ENCODE data around the gene BSND.

The BSND gene

DNA sequence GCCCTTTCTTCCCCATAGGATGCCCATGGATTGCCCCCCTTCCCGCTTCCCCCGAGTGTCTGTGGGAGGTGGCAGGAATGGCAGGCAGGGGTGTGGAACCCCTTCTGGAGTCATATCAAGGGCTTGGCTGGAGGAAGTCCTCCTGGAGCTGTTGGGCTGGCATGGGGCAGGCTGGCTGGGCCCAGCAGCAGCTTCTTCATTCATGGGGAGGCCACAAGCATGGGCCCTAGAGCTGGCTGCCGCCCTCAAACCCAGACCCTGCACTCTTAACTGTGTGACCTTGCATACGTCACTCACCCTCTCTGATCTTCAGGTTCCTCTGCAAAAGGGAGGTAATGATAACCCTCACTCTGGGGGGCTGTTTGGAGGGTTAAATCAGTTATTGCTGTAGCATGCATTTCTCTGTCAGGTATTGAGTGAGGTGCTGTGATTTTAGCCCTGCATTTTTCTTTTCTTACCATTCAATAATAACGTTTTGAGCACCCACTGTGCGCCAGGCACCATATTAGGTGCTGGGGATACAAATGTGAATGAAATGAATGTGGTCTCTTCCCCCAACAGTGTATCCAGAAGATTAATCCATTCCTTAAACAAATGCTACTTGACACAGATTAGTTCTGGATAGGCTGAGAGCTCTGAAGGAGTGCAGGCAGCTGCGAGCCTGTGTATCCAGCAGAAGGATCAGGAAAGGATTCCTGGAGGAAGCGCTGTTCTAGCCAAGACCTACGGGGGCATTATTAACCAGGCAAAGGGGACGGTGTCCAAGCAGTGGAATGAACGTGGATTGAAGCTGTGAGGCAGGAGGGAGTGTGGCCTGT lies 49.9 kb downstream of the BSND start:
- DNase-seq (ENCODE audit: low spot score), result no peak

DNA sequence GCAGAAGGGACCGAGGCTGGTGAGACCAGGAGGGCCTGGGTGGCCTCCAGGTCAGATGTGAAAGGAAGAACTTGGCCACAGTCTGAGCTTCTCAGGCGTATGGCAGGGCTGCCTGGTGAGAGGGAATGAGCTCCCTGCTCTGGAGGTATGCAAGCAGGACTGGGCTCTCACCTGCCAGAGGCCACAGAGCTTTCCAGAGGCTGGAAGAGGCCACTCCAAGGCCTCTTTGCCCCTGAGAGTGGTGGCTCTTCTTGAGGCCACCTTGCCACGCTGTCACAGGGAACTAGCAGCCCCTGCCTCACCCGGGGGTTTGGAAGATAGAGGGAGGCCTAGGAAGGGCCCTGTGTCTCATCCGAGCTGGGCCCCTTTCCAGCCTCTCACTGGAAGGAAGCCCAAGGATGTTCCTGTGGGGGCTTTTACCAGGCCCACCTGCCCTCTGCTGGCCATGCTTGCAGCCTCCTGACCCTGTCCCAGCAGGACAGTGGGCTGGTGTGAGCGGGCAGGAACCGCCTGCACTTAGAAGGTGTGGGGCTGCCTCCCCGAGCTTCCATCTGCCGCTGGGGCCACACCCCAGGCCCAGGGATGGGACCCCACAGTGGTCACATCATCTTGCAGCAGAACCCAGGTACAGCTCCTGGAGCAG lies 50.7 kb downstream of the BSND start:
- no peak for DNase-seq (ENCODE audit: low spot score)

DNA sequence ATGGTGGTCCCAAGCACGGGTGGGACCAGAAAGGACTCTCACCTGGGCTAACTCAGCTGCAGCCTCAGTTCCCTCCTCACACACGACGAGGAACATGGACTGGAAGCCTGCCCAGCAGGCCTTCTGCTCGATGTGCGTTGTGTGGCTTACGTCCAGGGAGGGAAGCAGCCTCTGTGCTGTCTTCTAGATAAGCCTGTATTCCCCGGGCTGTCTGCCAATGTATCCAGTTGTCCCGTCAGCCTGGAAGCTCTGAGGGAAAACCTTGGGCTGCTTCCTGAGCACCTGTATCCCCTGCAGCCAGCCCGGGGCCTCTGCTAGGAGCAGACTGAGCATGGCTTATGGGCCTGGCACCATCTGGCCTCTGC lies 51.2 kb downstream of the BSND start:
- DNase-seq (ENCODE audit: low spot score), result no peak

DNA sequence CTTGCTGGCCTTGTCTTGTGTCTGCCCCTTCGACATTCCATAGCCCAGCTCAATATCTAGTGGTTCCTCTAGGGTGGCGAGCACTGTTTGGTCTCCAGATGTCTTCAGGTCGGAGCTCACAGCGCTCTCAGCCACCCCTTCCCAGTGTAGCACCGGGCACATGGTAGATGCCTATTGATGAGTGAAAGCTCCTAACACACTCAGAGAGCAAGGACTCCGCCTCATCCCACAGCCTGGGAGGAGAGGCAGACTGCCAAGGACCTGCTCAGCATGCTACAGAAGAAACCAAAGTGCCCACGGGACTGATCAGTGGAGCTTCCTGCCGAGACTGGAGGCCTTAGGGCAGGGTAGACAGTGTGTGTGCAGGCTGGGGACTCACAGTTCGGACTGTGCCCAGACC lies 51.5 kb downstream of the BSND start:
- DNase-seq (ENCODE audit: low spot score), result no peak

DNA sequence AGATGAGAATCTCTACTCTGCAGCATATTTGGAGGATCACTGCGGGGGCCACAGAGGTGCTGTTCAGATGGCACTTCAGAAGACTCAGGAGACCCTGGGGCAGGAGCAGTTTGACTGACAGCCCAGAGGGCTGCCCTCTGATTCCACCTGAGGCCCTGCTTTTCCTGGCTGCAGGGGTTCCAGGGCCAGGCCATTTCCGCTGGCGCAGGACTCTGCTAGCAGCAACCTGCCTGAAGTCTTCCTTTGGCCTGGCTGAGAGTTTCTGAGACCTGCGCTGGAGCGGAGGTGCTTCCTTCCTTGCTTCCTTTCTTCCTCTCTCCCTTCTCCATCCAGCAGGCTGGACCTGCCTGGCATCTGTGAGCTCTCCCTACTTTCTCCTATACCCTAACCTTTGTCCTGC lies 52.4 kb downstream of the BSND start:
- DNase-seq (ENCODE audit: low spot score), result no peak

DNA sequence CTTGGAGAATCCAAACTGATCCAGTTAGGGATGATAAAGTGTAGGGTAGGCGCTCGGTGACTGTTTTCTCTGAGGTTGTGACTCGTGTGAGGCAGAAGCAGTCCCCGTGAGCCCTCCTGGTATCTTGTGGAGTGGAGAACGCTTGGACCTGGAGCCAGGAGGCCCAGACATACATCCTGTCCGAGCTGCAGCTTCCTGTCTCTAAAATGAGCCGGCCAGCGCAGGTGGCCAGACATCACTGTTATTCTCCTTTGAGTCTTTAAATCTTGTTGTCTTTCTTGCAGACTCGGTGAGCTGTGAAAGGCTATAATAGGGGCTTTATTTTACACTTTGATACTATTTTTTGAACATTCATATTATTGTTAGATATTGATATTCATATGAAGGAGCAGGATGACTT lies 52.9 kb downstream of the BSND start:
- DNase-seq (ENCODE audit: low spot score), result no peak

DNA sequence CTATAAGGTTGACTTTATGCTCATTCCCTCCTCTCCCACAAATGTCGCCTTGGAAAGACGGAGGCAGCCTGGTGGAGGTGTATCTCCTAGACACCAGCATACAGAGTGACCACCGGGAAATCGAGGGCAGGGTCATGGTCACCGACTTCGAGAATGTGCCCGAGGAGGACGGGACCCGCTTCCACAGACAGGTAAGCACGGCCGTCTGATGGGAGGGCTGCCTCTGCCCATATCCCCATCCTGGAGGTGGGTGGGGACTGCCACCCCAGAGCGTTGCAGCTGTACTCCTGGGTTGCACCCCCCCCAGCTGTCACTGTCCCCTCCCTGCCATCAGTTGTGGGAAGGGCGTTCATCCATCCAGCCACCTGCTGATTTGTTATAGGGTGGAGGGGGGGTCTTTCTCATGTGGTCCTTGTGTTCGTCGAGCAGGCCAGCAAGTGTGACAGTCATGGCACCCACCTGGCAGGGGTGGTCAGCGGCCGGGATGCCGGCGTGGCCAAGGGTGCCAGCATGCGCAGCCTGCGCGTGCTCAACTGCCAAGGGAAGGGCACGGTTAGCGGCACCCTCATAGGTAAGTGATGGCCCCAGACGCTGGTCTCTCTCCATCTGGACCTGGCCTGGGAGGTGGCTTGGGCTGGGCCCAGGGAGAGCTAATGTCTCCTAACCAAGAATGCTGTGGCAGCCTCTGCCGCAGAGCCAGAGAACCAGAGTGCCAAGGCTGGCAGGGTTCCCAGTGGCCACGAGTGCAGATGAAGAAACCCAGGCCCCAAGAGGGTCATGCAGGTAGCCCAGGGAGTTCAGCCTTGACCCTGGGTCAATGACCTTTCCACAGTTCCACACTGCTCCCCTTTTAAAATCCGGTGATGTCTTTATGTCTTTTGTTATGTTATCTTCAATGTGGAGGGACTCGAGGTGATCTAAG lies 53.7 kb downstream of the BSND start:
- no peak for DNase-seq (ENCODE audit: low spot score)

DNA sequence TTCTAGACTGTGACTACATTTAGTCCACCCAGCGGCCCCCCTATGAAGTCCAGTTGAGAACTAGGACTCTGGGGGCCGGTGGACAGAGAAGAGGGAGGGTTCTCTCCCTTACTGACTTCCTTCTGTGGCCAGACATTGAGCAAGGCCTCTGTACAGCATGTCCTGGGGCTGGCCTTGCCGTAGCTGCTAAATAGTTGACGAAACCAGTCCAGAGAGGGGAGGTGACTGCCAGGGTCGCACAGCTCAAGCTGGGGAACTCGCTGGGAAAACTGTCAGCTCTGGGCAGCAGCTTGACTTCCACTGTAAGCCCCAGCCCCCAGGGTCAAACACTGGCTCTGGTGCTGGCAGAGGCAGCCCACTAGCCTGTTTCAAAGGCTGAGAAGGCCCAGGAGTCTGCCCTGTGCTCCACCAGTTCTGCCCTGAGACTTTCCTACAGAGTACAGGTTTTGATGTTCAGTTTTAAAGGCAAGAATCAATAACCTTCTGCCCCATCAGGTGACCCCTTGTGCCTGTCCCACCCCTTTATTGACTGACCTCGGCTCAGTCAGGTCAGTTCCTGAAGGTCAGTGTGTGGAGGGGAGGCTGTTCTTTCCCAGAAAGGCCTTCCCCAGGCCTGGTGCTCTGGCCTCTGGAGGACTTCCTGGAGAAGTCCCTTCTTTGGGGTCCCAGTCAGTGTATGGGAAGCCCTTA lies 54.7 kb downstream of the BSND start:
- no peak for DNase-seq (ENCODE audit: low spot score)

DNA sequence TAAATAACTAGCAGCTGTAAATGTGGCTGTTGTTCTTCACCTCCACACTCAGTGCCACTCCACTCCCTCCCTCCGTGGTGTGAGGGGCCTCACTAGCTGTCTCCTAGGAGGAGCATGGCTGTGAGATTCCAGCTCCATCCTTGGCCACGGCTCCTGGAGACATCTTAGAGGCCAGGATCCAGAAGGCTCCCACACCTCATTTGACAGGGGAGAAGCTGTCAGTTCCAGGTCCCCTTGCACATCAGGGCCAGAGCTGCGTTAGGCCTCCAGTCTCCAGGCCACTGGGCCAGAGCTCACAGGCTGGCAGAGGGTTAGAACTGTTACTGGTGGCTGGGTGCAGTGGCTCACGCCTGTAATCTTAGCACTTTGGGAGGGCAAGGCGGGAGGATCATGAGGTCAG lies 55.7 kb downstream of the BSND start:
- DNase-seq (ENCODE audit: low spot score), result no peak

DNA sequence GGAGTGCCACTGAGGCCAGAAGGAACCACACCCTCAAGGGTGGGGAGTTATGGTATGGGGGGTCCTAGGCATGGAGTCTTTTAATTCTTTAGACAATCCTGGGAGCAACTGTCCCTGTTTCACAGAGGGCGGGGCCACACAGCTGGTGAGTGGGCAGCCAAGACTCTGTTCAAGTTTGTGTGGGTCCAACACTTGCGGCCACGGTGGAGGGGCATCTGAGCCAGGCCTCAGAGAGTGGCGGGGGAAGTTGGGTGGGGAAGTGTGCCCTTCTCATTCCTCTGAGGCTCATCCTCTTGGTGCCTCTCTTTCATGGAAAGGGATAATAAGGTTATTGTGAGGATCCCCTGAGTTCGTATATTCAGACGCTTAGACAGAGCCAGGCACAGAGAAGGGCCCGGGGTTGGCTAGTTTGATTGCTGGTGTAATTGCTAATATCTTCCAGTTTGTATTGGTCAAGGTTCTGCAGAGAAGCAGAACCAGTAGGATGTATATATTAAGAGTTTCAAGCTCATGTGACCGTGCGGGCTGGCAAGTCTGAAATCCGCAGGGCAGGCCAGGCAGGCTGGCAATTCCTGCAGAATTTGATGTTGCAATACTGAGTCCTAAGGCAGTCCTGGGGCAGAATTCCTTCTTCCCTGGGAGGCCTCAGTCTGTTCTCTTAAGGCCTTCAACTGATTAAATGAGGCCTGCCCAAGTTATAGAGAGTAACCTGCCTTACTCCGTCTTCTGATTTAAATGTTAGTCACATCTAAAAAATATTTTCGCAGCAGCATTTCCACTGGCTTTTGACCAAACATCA lies 56.5 kb downstream of the BSND start:
- no peak for DNase-seq (ENCODE audit: low spot score)

DNA sequence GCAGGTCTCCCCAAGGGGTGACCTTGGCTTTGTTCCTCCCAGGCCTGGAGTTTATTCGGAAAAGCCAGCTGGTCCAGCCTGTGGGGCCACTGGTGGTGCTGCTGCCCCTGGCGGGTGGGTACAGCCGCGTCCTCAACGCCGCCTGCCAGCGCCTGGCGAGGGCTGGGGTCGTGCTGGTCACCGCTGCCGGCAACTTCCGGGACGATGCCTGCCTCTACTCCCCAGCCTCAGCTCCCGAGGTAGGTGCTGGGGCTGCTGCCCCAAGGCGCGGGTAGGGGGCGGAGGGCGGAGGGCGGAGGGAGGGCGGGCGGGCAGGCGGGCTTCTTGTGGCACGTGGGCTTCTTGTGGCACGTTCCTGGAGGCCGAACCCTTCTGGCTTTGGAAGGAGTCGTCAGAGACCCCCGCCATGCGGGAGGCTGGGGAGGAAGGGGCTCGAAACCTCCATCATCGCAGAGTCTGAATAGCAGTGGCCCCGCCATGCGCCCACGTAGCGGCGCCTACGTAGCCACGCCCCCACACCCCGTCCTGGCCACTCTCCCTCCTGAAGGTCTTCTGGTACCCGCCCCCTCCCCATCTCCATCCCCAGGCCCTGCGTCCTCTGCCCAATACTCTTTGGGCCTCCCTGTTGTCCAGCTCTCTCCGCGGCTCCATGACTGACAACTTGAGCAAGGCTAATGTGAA lies 57.4 kb downstream of the BSND start:
- no peak for DNase-seq (ENCODE audit: low spot score)

DNA sequence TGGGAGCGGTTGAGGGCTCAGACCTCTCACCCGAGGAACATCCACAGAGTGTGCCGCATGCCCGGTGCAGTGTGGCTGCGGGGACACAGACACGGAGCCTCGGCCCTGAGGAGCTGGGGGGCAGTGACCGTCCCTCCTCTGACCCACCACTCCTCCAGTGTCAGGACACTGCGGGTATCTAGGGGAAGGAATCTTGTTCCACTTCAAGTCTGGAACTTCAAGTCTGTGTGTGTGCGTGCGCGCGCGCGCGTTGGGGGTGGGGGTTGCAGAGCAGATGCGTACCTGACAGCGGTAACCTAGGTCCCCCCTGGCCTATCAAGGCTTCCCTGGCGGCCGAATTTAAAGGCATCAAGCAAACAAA lies 57.9 kb downstream of the BSND start:
- DNase-seq (ENCODE audit: low spot score), result no peak

DNA sequence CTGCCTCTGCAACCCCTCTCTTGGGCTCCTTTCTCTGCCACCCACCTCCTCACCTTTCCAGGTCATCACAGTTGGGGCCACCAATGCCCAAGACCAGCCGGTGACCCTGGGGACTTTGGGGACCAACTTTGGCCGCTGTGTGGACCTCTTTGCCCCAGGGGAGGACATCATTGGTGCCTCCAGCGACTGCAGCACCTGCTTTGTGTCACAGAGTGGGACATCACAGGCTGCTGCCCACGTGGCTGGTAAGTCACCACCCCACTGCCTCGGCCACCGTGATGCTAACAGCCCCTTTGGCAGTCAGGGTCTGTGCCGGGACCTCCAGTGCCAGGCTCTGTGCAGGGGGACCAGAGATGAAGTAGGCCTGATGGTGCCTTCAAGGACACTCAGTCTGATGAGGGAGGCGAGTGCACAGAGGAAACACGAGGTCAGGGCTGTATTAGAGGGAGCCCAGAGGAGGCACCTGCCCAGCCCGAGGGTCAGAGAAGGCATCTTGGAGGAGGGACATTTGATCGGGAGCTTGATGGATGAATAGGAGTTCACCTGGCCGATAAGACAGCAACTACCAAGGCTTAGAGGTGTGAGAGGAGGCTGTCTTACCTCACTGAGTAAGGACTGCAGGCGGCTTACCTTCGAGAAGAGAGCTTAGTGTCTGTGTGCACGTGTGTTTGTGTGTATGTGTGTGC lies 58.7 kb downstream of the BSND start:
- DNase-seq (ENCODE audit: low spot score), result no peak

DNA sequence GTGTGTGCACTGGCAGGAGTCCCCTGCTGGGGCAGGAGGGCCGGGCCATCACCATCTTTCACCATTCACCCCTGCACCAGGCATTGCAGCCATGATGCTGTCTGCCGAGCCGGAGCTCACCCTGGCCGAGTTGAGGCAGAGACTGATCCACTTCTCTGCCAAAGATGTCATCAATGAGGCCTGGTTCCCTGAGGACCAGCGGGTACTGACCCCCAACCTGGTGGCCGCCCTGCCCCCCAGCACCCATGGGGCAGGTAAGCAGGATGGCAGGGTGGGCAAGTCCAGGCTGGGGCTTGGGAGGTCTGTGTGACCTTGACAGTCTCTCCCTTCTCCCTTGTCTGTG lies 59.2 kb downstream of the BSND start:
- DNase-seq (ENCODE audit: low spot score), result no peak

DNA sequence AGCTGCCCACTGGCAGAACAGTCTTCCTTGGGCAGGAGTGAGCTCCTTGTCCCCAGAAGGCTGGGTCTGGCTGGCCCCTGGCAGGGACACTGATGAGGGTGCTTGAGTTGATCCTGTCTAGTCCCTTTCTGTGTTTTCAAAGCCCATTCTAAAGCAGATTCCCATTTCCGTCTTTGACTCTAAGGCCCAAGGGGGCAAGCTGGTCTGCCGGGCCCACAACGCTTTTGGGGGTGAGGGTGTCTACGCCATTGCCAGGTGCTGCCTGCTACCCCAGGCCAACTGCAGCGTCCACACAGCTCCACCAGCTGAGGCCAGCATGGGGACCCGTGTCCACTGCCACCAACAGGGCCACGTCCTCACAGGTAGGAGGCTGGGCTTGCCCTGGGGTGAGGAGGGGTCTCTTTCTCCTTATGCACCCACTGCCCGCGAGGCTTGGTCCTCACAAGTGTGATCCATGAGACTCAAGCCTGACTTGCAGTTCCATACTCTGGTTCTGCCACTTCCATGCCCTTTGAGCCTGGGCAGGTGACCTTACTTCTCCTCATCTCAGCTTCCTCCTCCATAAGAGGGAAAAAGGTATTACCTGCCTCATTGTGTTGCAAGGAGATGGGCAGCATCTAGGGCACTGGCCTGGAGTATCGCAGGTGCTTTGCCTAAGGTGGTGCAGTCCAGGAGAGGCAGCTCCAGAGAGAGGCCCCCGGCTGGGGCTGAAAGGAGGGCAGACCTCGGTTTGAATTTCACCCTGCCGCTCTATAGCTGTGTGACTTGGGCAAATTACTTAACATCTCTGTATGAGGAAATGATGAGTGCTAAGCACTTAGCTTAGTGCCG lies 60.8 kb downstream of the BSND start:
- no peak for DNase-seq (ENCODE audit: low spot score)

DNA sequence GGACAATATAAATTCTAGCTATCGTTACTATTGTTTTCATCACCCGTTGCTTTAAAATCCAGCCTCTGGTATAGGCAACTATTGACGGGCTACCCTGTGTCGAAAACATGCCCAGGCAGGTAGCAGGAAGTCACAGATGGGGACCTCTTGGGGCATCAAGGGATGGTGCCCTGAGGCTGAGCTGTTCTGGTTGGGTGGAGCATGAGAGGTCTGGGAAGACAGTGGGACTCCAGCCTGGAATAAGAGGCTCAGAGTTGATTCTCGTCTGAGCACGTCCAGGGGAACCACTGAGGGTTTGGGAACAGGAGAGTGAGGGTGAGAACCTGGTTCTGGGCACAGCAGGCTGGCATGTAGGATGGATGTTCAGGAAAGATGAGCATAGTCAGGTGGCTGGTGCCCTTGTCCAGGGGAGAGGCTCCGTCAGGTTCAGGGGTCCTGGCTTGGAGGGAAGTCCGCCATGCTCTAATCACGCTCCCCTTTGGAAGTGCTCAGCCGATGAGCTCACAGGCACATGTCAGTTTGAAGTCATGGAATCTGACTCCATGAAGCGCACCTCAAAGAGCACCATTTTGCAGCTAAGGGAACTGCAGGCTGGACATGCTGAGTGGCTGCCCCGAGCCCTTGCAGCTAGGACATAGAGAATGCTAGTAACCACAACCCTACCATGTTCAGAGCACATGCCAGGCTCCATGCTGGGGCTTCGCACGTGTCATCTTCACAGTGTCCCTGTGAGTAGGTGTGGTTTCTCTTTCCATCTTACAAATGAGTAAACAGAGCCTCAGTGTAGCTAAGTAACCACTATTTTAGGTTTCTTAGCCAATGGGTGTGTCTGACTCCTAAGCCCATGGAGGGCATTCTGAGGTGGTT lies 61.6 kb downstream of the BSND start:
- no peak for DNase-seq (ENCODE audit: low spot score)

DNA sequence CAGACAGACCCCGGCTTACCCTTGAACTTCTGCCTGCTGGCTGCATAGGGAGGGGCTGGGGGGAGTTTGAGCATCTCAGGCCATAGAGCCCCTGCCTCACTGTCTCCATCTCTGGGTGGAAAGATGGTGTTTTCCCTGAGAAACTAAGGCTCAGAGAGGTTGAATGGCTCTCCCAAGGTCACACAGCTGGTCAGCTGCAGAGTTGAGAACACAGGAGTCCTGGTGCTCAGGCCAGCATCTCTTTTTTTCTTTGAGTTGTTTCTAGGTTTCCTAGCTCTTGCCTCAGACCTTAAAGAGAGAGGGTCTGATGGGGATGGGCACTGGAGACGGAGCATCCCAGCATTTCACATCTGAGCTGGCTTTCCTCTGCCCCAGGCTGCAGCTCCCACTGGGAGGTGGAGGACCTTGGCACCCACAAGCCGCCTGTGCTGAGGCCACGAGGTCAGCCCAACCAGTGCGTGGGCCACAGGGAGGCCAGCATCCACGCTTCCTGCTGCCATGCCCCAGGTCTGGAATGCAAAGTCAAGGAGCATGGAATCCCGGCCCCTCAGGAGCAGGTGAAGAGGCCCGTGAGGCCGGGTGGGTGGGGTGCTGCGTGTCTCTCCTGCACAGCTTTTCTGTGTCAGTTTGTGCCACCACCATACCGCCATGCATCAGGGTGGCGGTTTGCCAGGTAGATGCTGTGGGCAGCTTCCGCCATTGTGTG lies 62.4 kb downstream of the BSND start:
- no peak for DNase-seq (ENCODE audit: low spot score)

Data from putamen (tissue), 1 donor.